Measurements from ENCODE around the gene PAFAH1B2.

DNA sequence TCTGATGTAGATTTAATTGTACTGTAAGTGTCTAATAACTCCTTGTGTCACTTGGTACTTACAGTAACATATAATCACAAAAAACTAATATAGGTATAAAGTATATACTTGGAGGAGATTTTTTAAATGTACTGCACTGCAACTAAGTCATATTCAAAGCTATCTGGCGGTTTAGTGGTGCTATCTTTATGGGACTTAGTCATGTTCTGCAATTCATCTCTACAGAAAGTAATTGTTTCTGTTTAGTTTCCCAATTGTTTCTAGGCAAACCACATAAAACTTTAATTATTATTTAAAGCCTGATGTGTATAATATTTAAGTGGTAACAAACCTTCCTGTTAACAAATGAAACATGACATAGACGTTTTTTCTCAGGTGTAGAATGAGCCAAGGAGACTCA, 8.0 kb downstream of the PAFAH1B2 start:
- TF ChIP-seq POLR2A (IDR thresholded peaks at IDR 0.05), result no peak
- TF ChIP-seq, protein P1, sequence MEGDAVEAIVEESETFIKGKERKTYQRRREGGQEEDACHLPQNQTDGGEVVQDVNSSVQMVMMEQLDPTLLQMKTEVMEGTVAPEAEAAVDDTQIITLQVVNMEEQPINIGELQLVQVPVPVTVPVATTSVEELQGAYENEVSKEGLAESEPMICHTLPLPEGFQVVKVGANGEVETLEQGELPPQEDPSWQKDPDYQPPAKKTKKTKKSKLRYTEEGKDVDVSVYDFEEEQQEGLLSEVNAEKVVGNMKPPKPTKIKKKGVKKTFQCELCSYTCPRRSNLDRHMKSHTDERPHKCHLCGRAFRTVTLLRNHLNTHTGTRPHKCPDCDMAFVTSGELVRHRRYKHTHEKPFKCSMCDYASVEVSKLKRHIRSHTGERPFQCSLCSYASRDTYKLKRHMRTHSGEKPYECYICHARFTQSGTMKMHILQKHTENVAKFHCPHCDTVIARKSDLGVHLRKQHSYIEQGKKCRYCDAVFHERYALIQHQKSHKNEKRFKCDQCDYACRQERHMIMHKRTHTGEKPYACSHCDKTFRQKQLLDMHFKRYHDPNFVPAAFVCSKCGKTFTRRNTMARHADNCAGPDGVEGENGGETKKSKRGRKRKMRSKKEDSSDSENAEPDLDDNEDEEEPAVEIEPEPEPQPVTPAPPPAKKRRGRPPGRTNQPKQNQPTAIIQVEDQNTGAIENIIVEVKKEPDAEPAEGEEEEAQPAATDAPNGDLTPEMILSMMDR (IDR thresholded peaks at IDR 0.05), result no peak

All from testis (tissue), 2 donors.